NOMO-1 treated with DMSO at 0.1 percent for 48 hours (cell line): ENCODE measurements around the gene FAM156B.
"Not testable (repeated sequence)": the region's sequence is repeated elsewhere in the genome, so short reads cannot be mapped to it uniquely, and the experiment has no call there.

ENCODE experiments used
- DNase-seq: peaks from one replicate; lab custom pipeline; 2025; ENCODE audit not compliant: unreplicated experiment; lab: John Stamatoyannopoulos, UW

FAM156B gene

GRCh38 chrX:52896855-52897709, at the start of gene FAM156B:
Gene FAM156B (plus strand): TSS chrX:52897330. CDS start chrX:52907226, 9,896 bp downstream.
- not testable (repeated sequence) for DNase-seq

GRCh38 chrX:52852110-52852860, 44.8 kb upstream of the FAM156B start:
- DNase-seq, result no peak

- DNase-seq, result not testable (repeated sequence)
Measured at GRCh38 chrX:52856991-52857525, 40.1 kb upstream of the FAM156B start.

- no peak for DNase-seq
Measured at GRCh38 chrX:52865343-52865998, 31.7 kb upstream of the FAM156B start.

GRCh38 chrX:52867610-52868348, 29.4 kb upstream of the FAM156B start, which contains the start of gene XAGE3:
Gene XAGE3 (minus strand): TSS chrX:52868083. CDS start chrX:52867133, 950 bp downstream.
- no peak for DNase-seq

- no peak for DNase-seq
Measured at GRCh38 chrX:52870046-52870445, 27.1 kb upstream of the FAM156B start.

GRCh38 chrX:52873825-52874224, 23.3 kb upstream of the FAM156B start:
- DNase-seq, result not testable (repeated sequence)

GRCh38 chrX:52874661-52875060, 22.5 kb upstream of the FAM156B start:
- no peak for DNase-seq

GRCh38 chrX:52875436-52875835, 21.7 kb upstream of the FAM156B start:
- DNase-seq, result not testable (repeated sequence)

- not testable (repeated sequence) for DNase-seq
Measured at GRCh38 chrX:52876386-52876785, 20.7 kb upstream of the FAM156B start.

GRCh38 chrX:52887459-52887858, 9.7 kb upstream of the FAM156B start:
- DNase-seq, result not testable (repeated sequence)

- not testable (repeated sequence) for DNase-seq
Measured at GRCh38 chrX:52888090-52888489, 9.0 kb upstream of the FAM156B start.

GRCh38 chrX:52896438-52896837, 692 bp upstream of the FAM156B start:
- DNase-seq, result not testable (repeated sequence)

- not testable (repeated sequence) for DNase-seq
Measured at GRCh38 chrX:52905531-52905930, 8.4 kb downstream of the FAM156B start.

- not testable (repeated sequence) for DNase-seq
Measured at GRCh38 chrX:52906072-52906471, 8.9 kb downstream of the FAM156B start.

- DNase-seq, result not testable (repeated sequence)
Measured at GRCh38 chrX:52907137-52907536, 10.0 kb downstream of the FAM156B start.

- not testable (repeated sequence) for DNase-seq
Measured at GRCh38 chrX:52907900-52908299, 10.8 kb downstream of the FAM156B start.

GRCh38 chrX:52909313-52909969, 12.3 kb downstream of the FAM156B start:
- DNase-seq, result not testable (repeated sequence)

GRCh38 chrX:52913681-52914080, 16.6 kb downstream of the FAM156B start:
- DNase-seq, result not testable (repeated sequence)

- not testable (repeated sequence) for DNase-seq
Measured at GRCh38 chrX:52914704-52915103, 17.6 kb downstream of the FAM156B start.
